ENCODE results near the gene MAPRE3.

The MAPRE3 gene

DNA sequence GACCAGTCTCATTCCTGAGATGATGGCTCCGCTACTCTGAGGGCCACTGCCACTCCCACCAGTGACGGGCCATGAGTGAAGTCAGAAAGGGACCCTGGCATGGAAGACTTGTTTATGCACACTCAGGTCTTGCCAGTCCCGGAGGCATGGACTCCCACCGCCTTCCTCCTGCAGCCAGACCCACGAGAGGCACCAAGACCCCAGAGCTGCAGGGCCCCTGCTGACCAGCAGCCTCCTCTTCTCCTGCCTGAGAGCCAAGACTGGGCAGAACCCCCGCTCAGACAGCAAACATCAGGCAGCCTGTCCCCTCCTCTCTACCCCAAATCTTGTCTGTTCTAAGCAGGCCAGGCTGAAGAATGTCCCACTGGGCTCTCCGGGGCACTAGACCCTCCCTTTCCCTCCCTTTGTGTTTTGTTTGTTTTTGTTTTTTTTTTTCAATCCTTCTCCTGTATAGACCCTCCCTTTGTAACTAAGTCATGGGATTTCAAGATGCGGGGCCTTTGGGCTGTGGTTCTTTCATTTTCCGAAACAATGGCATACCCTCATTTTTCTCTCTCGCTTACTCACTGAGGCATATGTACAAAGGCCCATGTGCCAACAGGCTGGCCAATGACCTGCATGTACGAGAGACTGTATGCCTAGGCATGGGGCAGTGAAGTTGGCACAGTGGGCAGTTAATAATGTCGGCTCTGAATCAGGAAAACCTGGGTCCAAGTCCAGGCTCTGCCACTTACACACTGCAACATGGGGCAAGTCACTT is 24.3 kb upstream of the MAPRE3 start:
- peaks cover 7% of the 10 kb centered on the region for H3K4me1 ChIP-seq (ENCODE audit: control insufficient read depth, insufficient read depth, low read depth, low read length)
- no peak overlapping the region for H3K9ac ChIP-seq (ENCODE audit: low read length)
- no peak overlapping the region for H2AFZ ChIP-seq (ENCODE audit: low read depth, low read length)
- H3K4me2 ChIP-seq (ENCODE audit: low read length, poor library complexity, severe bottlenecking): no peak overlapping the region
- no peak overlapping the region for H2BK120ac ChIP-seq (ENCODE audit: low read depth, low read length)
- no peak overlapping the region for H3K18ac ChIP-seq (ENCODE audit: low read depth in 1 of 2, low read length in 2 of 2)
- H2AK5ac ChIP-seq (ENCODE audit: low read length, severe bottlenecking): no peak overlapping the region
- no peak overlapping the region for H3K14ac ChIP-seq (ENCODE audit: low read length in 2 of 2)
- H3K36me3 ChIP-seq (ENCODE audit: control insufficient read depth in 1 of 2, insufficient read depth in 2 of 2, low read depth in 1 of 2, low read length in 2 of 2): no peaks in the 10 kb centered on the region
- no peak overlapping the region for H4K8ac ChIP-seq (ENCODE audit: low read length)
- no peak overlapping the region for H2BK5ac ChIP-seq (ENCODE audit: low read depth, low read length, poor library complexity, severe bottlenecking)
- H3K4ac ChIP-seq (ENCODE audit: low read depth in 1 of 2, low read length in 2 of 2): no peak overlapping the region
- no peak overlapping the region for H3K4me3 ChIP-seq (ENCODE audit: insufficient read depth in 1 of 2, low read depth in 1 of 2, low read length in 2 of 2)
- WGBS: 85% methylated on average over 11 of the region's 12 CpGs
- DNase-seq: no peak
- H3K79me1 ChIP-seq (replicated peaks; ENCODE audit: low read length, poor library complexity, severe bottlenecking): no peaks in the 10 kb centered on the region
- H3K23ac ChIP-seq (ENCODE audit: low read length in 2 of 2): no peak overlapping the region
- H2BK12ac ChIP-seq (ENCODE audit: low read length in 2 of 2): no peak overlapping the region
- H3K27ac ChIP-seq (ENCODE audit: low read length, poor library complexity, severe bottlenecking): no peak overlapping the region
- no peak overlapping the region for H2BK15ac ChIP-seq (ENCODE audit: low read depth, poor library complexity, severe bottlenecking)
- H4K91ac ChIP-seq (ENCODE audit: low read length): no peak overlapping the region
- peaks cover 67 to 89% of the 10 kb centered on the region in 2 experiments for H3K27me3 ChIP-seq (ENCODE audit: control insufficient read depth in 1 of 2, insufficient read depth in 1 of 2, low read length in 2 of 2)
- H3K9me3 ChIP-seq (ENCODE audit: control insufficient read depth, low read length): no peaks in the 10 kb centered on the region

- no peak overlapping the region for H3K4me2 ChIP-seq (ENCODE audit: low read length, poor library complexity, severe bottlenecking)
- no peaks in the 10 kb centered on the region for H3K79me1 ChIP-seq (replicated peaks; ENCODE audit: low read length, poor library complexity, severe bottlenecking)
- WGBS: 72% methylated on average over 33 of the region's 34 CpGs
- H2AK5ac ChIP-seq (ENCODE audit: low read length, severe bottlenecking): no peak overlapping the region
- H3K27ac ChIP-seq (ENCODE audit: low read length, poor library complexity, severe bottlenecking): no peak overlapping the region
- H3K4me3 ChIP-seq (ENCODE audit: insufficient read depth in 1 of 2, low read depth in 1 of 2, low read length in 2 of 2): no peak overlapping the region
- no peaks in the 10 kb centered on the region for H3K9me3 ChIP-seq (ENCODE audit: control insufficient read depth, low read length)
- H3K23ac ChIP-seq (ENCODE audit: low read length in 2 of 2): no peak overlapping the region
- H2BK15ac ChIP-seq (ENCODE audit: low read depth, poor library complexity, severe bottlenecking): no peak overlapping the region
- no peak overlapping the region for H3K14ac ChIP-seq (ENCODE audit: low read length in 2 of 2)
- peak; percentile 76 for DNase-seq
- H4K8ac ChIP-seq (ENCODE audit: low read length): peak overlapping the region; percentile 29
- no peak overlapping the region for H3K4ac ChIP-seq (ENCODE audit: low read depth in 1 of 2, low read length in 2 of 2)
- H3K18ac ChIP-seq (ENCODE audit: low read depth in 1 of 2, low read length in 2 of 2): peak overlapping the region in 1 of 2 experiments; percentile 28
- H3K27me3 ChIP-seq (ENCODE audit: control insufficient read depth in 1 of 2, insufficient read depth in 1 of 2, low read length in 2 of 2): peaks cover 70 to 89% of the 10 kb centered on the region in 2 experiments
- H3K4me1 ChIP-seq (ENCODE audit: control insufficient read depth, insufficient read depth, low read depth, low read length): peaks cover 7% of the 10 kb centered on the region
- no peak overlapping the region for H2BK120ac ChIP-seq (ENCODE audit: low read depth, low read length)
- no peak overlapping the region for H2BK5ac ChIP-seq (ENCODE audit: low read depth, low read length, poor library complexity, severe bottlenecking)
- no peak overlapping the region for H2AFZ ChIP-seq (ENCODE audit: low read depth, low read length)
- no peaks in the 10 kb centered on the region for H3K36me3 ChIP-seq (ENCODE audit: control insufficient read depth in 1 of 2, insufficient read depth in 2 of 2, low read depth in 1 of 2, low read length in 2 of 2)
- no peak overlapping the region for H2BK12ac ChIP-seq (ENCODE audit: low read length in 2 of 2)
- peak overlapping the region; percentile 23 for H4K91ac ChIP-seq (ENCODE audit: low read length)
- H3K9ac ChIP-seq (ENCODE audit: low read length): no peak overlapping the region
These were observed 23.3 kb upstream of the MAPRE3 start for GRCh38 chr2:26946841-26947784.

GRCh38 chr2:26948800-26949199 is 21.6 kb upstream of the MAPRE3 start:
- Histone ChIP-seq H3K4me3 (ENCODE audit: insufficient read depth in 1 of 2, low read depth in 1 of 2, low read length in 2 of 2) (no peak overlapping the region), H3K79me1 (replicated peaks; ENCODE audit: low read length, poor library complexity, severe bottlenecking) (no peaks in the 10 kb centered on the region), H3K27me3 (ENCODE audit: control insufficient read depth in 1 of 2, insufficient read depth in 1 of 2, low read length in 2 of 2) (peaks cover 62 to 86% of the 10 kb centered on the region in 2 experiments), H3K23ac (ENCODE audit: low read length in 2 of 2) (no peak overlapping the region), H2BK15ac (ENCODE audit: low read depth, poor library complexity, severe bottlenecking) (no peak overlapping the region), H2AFZ (ENCODE audit: low read depth, low read length) (no peak overlapping the region), H2AK5ac (ENCODE audit: low read length, severe bottlenecking) (no peak overlapping the region), H3K27ac (ENCODE audit: low read length, poor library complexity, severe bottlenecking) (no peak overlapping the region), H3K36me3 (ENCODE audit: control insufficient read depth in 1 of 2, insufficient read depth in 2 of 2, low read depth in 1 of 2, low read length in 2 of 2) (no peaks in the 10 kb centered on the region), H3K18ac (ENCODE audit: low read depth in 1 of 2, low read length in 2 of 2) (no peak overlapping the region), H2BK5ac (ENCODE audit: low read depth, low read length, poor library complexity, severe bottlenecking) (no peak overlapping the region), H2BK120ac (ENCODE audit: low read depth, low read length) (no peak overlapping the region), H3K4ac (ENCODE audit: low read depth in 1 of 2, low read length in 2 of 2) (no peak overlapping the region), H4K8ac (ENCODE audit: low read length) (no peak overlapping the region), H2BK12ac (ENCODE audit: low read length in 2 of 2) (no peak overlapping the region), H3K9ac (ENCODE audit: low read length) (no peak overlapping the region), H3K14ac (ENCODE audit: low read length in 2 of 2) (no peak overlapping the region), H3K4me2 (ENCODE audit: low read length, poor library complexity, severe bottlenecking) (no peak overlapping the region), H3K9me3 (ENCODE audit: control insufficient read depth, low read length) (no peaks in the 10 kb centered on the region), H4K91ac (ENCODE audit: low read length) (no peak overlapping the region), H3K4me1 (ENCODE audit: control insufficient read depth, insufficient read depth, low read depth, low read length) (peaks cover 3% of the 10 kb centered on the region)
- 97% methylated on average over 3 of the region's 3 CpGs for WGBS
- DNase-seq: no peak

DNA sequence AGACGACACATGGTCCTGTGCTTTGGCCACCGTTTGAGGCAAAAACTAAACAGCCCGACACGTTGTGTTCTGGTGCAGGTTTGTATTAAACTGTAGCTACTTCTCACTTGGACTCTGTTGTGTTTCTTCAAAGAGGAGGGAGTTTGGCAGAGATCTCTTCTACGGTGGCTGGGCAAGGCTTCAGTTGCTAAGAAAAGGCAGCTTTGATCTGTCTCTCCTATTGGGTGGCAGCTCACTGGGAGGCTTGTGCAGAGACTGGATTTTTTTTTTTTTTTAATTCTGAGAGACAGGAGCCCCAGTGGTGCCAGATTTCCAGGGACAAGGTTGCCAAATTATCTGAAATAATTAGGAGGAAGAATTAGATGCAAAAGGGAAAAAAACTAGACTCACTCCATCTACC is 20.2 kb upstream of the MAPRE3 start:
- no peak overlapping the region for H3K14ac ChIP-seq (ENCODE audit: low read length in 2 of 2)
- H3K23ac ChIP-seq (ENCODE audit: low read length in 2 of 2): no peak overlapping the region
- H3K36me3 ChIP-seq (ENCODE audit: control insufficient read depth in 1 of 2, insufficient read depth in 2 of 2, low read depth in 1 of 2, low read length in 2 of 2): no peaks in the 10 kb centered on the region
- no peak overlapping the region for H2BK12ac ChIP-seq (ENCODE audit: low read length in 2 of 2)
- no peak overlapping the region for H3K4ac ChIP-seq (ENCODE audit: low read depth in 1 of 2, low read length in 2 of 2)
- H2BK5ac ChIP-seq (ENCODE audit: low read depth, low read length, poor library complexity, severe bottlenecking): no peak overlapping the region
- no peak overlapping the region for H3K27ac ChIP-seq (ENCODE audit: low read length, poor library complexity, severe bottlenecking)
- H2BK15ac ChIP-seq (ENCODE audit: low read depth, poor library complexity, severe bottlenecking): no peak overlapping the region
- no peak overlapping the region for H2BK120ac ChIP-seq (ENCODE audit: low read depth, low read length)
- no peak overlapping the region for H3K9ac ChIP-seq (ENCODE audit: low read length)
- DNase-seq: no peak
- H3K27me3 ChIP-seq (ENCODE audit: control insufficient read depth in 1 of 2, insufficient read depth in 1 of 2, low read length in 2 of 2): peaks cover 63 to 90% of the 10 kb centered on the region in 2 experiments
- WGBS: 80% methylated on average over 5 of the region's 5 CpGs
- no peak overlapping the region for H3K4me2 ChIP-seq (ENCODE audit: low read length, poor library complexity, severe bottlenecking)
- H3K18ac ChIP-seq (ENCODE audit: low read depth in 1 of 2, low read length in 2 of 2): no peak overlapping the region
- peaks cover 3% of the 10 kb centered on the region for H3K4me1 ChIP-seq (ENCODE audit: control insufficient read depth, insufficient read depth, low read depth, low read length)
- no peak overlapping the region for H4K8ac ChIP-seq (ENCODE audit: low read length)
- H4K91ac ChIP-seq (ENCODE audit: low read length): no peak overlapping the region
- H2AFZ ChIP-seq (ENCODE audit: low read depth, low read length): no peak overlapping the region
- H3K4me3 ChIP-seq (ENCODE audit: insufficient read depth in 1 of 2, low read depth in 1 of 2, low read length in 2 of 2): no peak overlapping the region
- H3K9me3 ChIP-seq (ENCODE audit: control insufficient read depth, low read length): no peaks in the 10 kb centered on the region
- no peak overlapping the region for H2AK5ac ChIP-seq (ENCODE audit: low read length, severe bottlenecking)
- no peaks in the 10 kb centered on the region for H3K79me1 ChIP-seq (replicated peaks; ENCODE audit: low read length, poor library complexity, severe bottlenecking)

All from mesenchymal stem cell (in vitro differentiated cells and primary cell).